Gastrocnemius medialis (tissue), 4 donors: ENCODE results near the gene TEX11. TPM values are rescaled to one million over a fixed set of nuclear protein-coding genes. Genes with fewer than 3 reads are reported as not detected.

ENCODE experiments used
- ATAC-seq, 2 donors: fragments of 150-250 bp; one replicate each; pipeline ENCODE4 v1.9.1; 2016
- DNase-seq, 2 donors: peaks; one replicate each; pipeline ENCODE4 v3.0.0-alpha.2; 2019
- H3K27ac ChIP-seq, 4 donors: fragments of 200-600 bp; sonication (generic); 1 replicate in 1 of 4; 2 replicates in 3 of 4; pipeline ENCODE4 v1.5.1; 2016 to 2018; ENCODE audit warnings: mild to moderate bottlenecking in 2 of 4, moderate library complexity in 1 of 4
- H3K27me3 ChIP-seq, 3 donors: fragments of 200-600 bp; sonication (generic) in 2 of 3; 1 replicate in 1 of 3; 2 replicates in 2 of 3; pipeline versions ENCODE4 v1.5.1 to v1.6.0; 2016 to 2019; ENCODE audit warnings: mild to moderate bottlenecking in 1 of 3, moderate library complexity in 1 of 3
- H3K36me3 ChIP-seq, 2 donors: fragments of 200-600 bp; sonication (generic) in 1 of 2; one replicate each; pipeline ENCODE4 v1.5.1; 2017 to 2018
- H3K4me1 ChIP-seq, 2 donors: fragments of 200-600 bp; sonication (generic) in 1 of 2; one replicate each; pipeline ENCODE4 v1.5.1; 2016 to 2017; ENCODE audit warnings: mild to moderate bottlenecking in 2 of 2
- H3K4me3 ChIP-seq, 4 donors: fragments of 200-600 bp; sonication (generic) in 3 of 4; 1 replicate in 1 of 4; 2 replicates in 3 of 4; pipeline ENCODE4 v1.5.1; 2016 to 2019; ENCODE audit warnings: mild to moderate bottlenecking in 2 of 4
- H3K9me3 ChIP-seq, 3 donors: fragments of 200-600 bp; sonication (generic) in 2 of 3; 1 replicate in 1 of 3; 2 replicates in 2 of 3; pipeline ENCODE4 v1.5.1; 2016 to 2019
- CTCF ChIP-seq, 5 experiments: fragments of 450-650 bp in 3 of 5; fragments of 200-600 bp in 2 of 5; sonication (generic) in 2 of 5; IDR thresholded peaks in 4 of 5; conservative IDR thresholded peaks in 1 of 5; 1 replicate in 4 of 5; 2 replicates in 1 of 5; pipeline ENCODE4 v1.5.1; 2016 to 2019; ENCODE audit warnings: antibody characterized with exemption in 5 of 5, mild to moderate bottlenecking in 3 of 5, moderate library complexity in 3 of 5
- POLR2A ChIP-seq, 2 donors: fragments of 450-650 bp; IDR thresholded peaks; one replicate each; pipeline ENCODE4 v1.6.1; 2017; ENCODE audit warnings: antibody characterized with exemption in 2 of 2, mild to moderate bottlenecking in 2 of 2, moderate library complexity in 2 of 2
- in situ Hi-C, 4 donors: fragments of 200-750 bp; cut with MboI; loops; one replicate each; pipeline versions ENCODE4 v1.15.0 to v1.8.0; 2017; ENCODE audit warnings: low sequenced_read_pairs in 4 of 4
- intact Hi-C: fragments of 100-400 bp; cut with DNase I; formaldehyde crosslinking; loops from one replicate; pipeline ENCODE4 v1.15.1; 2023; ENCODE audit warnings: low total_unique reads
- total RNA-seq, 4 donors: library from RNA; depleted of rRNA; stranded (reverse); fragments of >200 nt; gene quantifications; one replicate each; pipeline versions ENCODE4 v1.1.0 to v1.2.3, GENCODE V29; 2016

The TEX11 gene
- total RNA-seq, 4 donors from 2014 or later = not detected

GRCh38 chrX:70554948-70555347 lies 353.6 kb downstream of the TEX11 start:
- in situ Hi-C loops = no loop called here
- no peak overlapping the region for H3K27ac ChIP-seq
- no peaks in the 10 kb centered on the region for H3K9me3 ChIP-seq
- TF ChIP-seq POLR2A (IDR thresholded peaks at IDR 0.05) = no peak
- intact Hi-C loops = no loop called here
- no peak overlapping the region for H3K4me3 ChIP-seq
- H3K36me3 ChIP-seq = no peaks in the 10 kb centered on the region
- H3K27me3 ChIP-seq = no peaks in the 10 kb centered on the region
- H3K4me1 ChIP-seq = no peaks in the 10 kb centered on the region
- ATAC-seq (no peak), DNase-seq (no peak)

- H3K36me3 ChIP-seq = no peaks in the 10 kb centered on the region
- intact Hi-C loops = no loop called here
- no peaks in the 10 kb centered on the region for H3K9me3 ChIP-seq
- TF ChIP-seq POLR2A (IDR thresholded peaks at IDR 0.05) = no peak
- TF ChIP-seq CTCF (IDR thresholded peaks at IDR 0.05 in 4 of 5, conservative IDR thresholded peaks at IDR 0.05 in 1 of 5) = no peak
- H3K27ac ChIP-seq = no peak overlapping the region
- H3K4me1 ChIP-seq = no peaks in the 10 kb centered on the region
- no peak overlapping the region for H3K4me3 ChIP-seq
- DNase-seq (no peak), ATAC-seq (no peak)
- in situ Hi-C loops = no loop called here
- no peaks in the 10 kb centered on the region for H3K27me3 ChIP-seq
Measured at GRCh38 chrX:70554523-70554922, 354.0 kb downstream of the TEX11 start.

- intact Hi-C loops = no loop called here
- Histone ChIP-seq H3K4me3 (no peak overlapping the region), H3K27me3 (no peaks in the 10 kb centered on the region), H3K27ac (no peak overlapping the region), H3K36me3 (no peaks in the 10 kb centered on the region), H3K9me3 (no peaks in the 10 kb centered on the region), H3K4me1 (no peaks in the 10 kb centered on the region)
- ATAC-seq (no peak), DNase-seq (no peak)
- no peak for TF ChIP-seq POLR2A (IDR thresholded peaks at IDR 0.05)
- TF ChIP-seq CTCF (IDR thresholded peaks at IDR 0.05 in 4 of 5, conservative IDR thresholded peaks at IDR 0.05 in 1 of 5) = no peak
- in situ Hi-C loops = no loop called here
Measured at GRCh38 chrX:70554081-70554480, 354.4 kb downstream of the TEX11 start.

GRCh38 chrX:70553516-70553915 lies 355.0 kb downstream of the TEX11 start:
- TF ChIP-seq POLR2A (IDR thresholded peaks at IDR 0.05) (no peak), CTCF (IDR thresholded peaks at IDR 0.05 in 4 of 5, conservative IDR thresholded peaks at IDR 0.05 in 1 of 5) (no peak)
- no peaks in the 10 kb centered on the region for H3K36me3 ChIP-seq
- H3K27ac ChIP-seq = no peak overlapping the region
- DNase-seq = no peak
- no peaks in the 10 kb centered on the region for H3K9me3 ChIP-seq
- no peaks in the 10 kb centered on the region for H3K27me3 ChIP-seq
- ATAC-seq = no peak
- no peak overlapping the region for H3K4me3 ChIP-seq
- intact Hi-C loops (no loop called here), in situ Hi-C loops (no loop called here)
- no peaks in the 10 kb centered on the region for H3K4me1 ChIP-seq

- intact Hi-C loops = no loop called here
- Histone ChIP-seq H3K27ac (no peak overlapping the region), H3K9me3 (no peaks in the 10 kb centered on the region), H3K36me3 (no peaks in the 10 kb centered on the region), H3K27me3 (no peaks in the 10 kb centered on the region), H3K4me3 (no peak overlapping the region), H3K4me1 (no peaks in the 10 kb centered on the region)
- in situ Hi-C loops = no loop called here
- ATAC-seq (no peak), DNase-seq (no peak)
- TF ChIP-seq CTCF (IDR thresholded peaks at IDR 0.05 in 4 of 5, conservative IDR thresholded peaks at IDR 0.05 in 1 of 5) (no peak), POLR2A (IDR thresholded peaks at IDR 0.05) (no peak)
Measured at GRCh38 chrX:70552130-70552704, 356.3 kb downstream of the TEX11 start.
